ENCODE data around the gene DGKI. TPM values are rescaled to one million over a fixed set of nuclear protein-coding genes. Genes with fewer than 3 reads are reported as not detected.

DGKI gene
- total RNA-seq, 1 experiment from 2014 or later, result not detected

- no peak overlapping the region for H3K4me3 ChIP-seq (ENCODE audit: low read depth in 2 of 2, low read length in 2 of 2)
- in situ Hi-C loops (cut with HindIII; ENCODE audit: low pct_unique_long_range_greater_than_20kb, low sequenced_read_pairs), result no loop called here
- no peaks in the 10 kb centered on the region for H3K4me1 ChIP-seq (ENCODE audit: control insufficient read depth, insufficient read depth, low read length)
- H3K9me3 ChIP-seq (ENCODE audit: control insufficient read depth, insufficient read depth, low read depth, low read length), result no peaks in the 10 kb centered on the region
- H3K27ac ChIP-seq (ENCODE audit: low read length), result no peak overlapping the region
- H3K36me3 ChIP-seq (ENCODE audit: control insufficient read depth, insufficient read depth, low read length), result no peaks in the 10 kb centered on the region
- POLR2A ChIA-PET, result no interaction called here
- BruUV-seq (replicated peaks), result no TSS peak
- DNase-seq (ENCODE audit: low read depth, low spot score) (no peak), ATAC-seq (no peak)
- TF ChIP-seq CTCF (IDR thresholded peaks at IDR 0.05), result no peak
- TF ChIP-seq REST (IDR thresholded peaks at IDR 0.05; ENCODE audit: insufficient read depth in 1 of 2, low read depth in 2 of 2, low read length in 1 of 2), result no peak
- TF ChIP-seq TCF7L2 (IDR thresholded peaks at IDR 0.05; ENCODE audit: low read depth, low read length), result no peak
- TF ChIP-seq SIN3A (IDR thresholded peaks at IDR 0.05; ENCODE audit: borderline replicate concordance, insufficient read depth, low read depth, low read length), result no peak
- no peak for TF ChIP-seq POLR2AphosphoS5 (IDR thresholded peaks at IDR 0.05; ENCODE audit: low read depth, low read length)
- intact Hi-C loops (cut with micrococcal nuclease; ENCODE audit: unreplicated experiment), result no loop called here
- CTCF ChIA-PET, result no interaction called here
- H3K27me3 ChIP-seq (ENCODE audit: control insufficient read depth, insufficient read depth, low read length), result no peaks in the 10 kb centered on the region
Measured at GRCh38 chr7:137538361-137538762, 308.4 kb downstream of the DGKI start.

- no TSS peak for BruUV-seq (replicated peaks)
- Histone ChIP-seq H3K9me3 (ENCODE audit: control insufficient read depth, insufficient read depth, low read depth, low read length) (no peaks in the 10 kb centered on the region), H3K27me3 (ENCODE audit: control insufficient read depth, insufficient read depth, low read length) (no peaks in the 10 kb centered on the region), H3K4me1 (ENCODE audit: control insufficient read depth, insufficient read depth, low read length) (no peaks in the 10 kb centered on the region), H3K27ac (ENCODE audit: low read length) (no peak overlapping the region), H3K36me3 (ENCODE audit: control insufficient read depth, insufficient read depth, low read length) (no peaks in the 10 kb centered on the region), H3K4me3 (ENCODE audit: low read depth in 2 of 2, low read length in 2 of 2) (no peak overlapping the region)
- in situ Hi-C loops (cut with HindIII; ENCODE audit: low pct_unique_long_range_greater_than_20kb, low sequenced_read_pairs) (no loop called here), intact Hi-C loops (cut with micrococcal nuclease; ENCODE audit: unreplicated experiment) (no loop called here)
- TF ChIP-seq POLR2AphosphoS5 (IDR thresholded peaks at IDR 0.05; ENCODE audit: low read depth, low read length) (no peak), TCF7L2 (IDR thresholded peaks at IDR 0.05; ENCODE audit: low read depth, low read length) (no peak), CTCF (IDR thresholded peaks at IDR 0.05) (no peak), SIN3A (IDR thresholded peaks at IDR 0.05; ENCODE audit: borderline replicate concordance, insufficient read depth, low read depth, low read length) (no peak), REST (IDR thresholded peaks at IDR 0.05; ENCODE audit: insufficient read depth in 1 of 2, low read depth in 2 of 2, low read length in 1 of 2) (no peak)
- DNase-seq (ENCODE audit: low read depth, low spot score) (no peak), ATAC-seq (no peak)
- ChIA-PET POLR2A (no interaction called here), CTCF (no interaction called here)
Measured at GRCh38 chr7:137535579-137535978, 311.2 kb downstream of the DGKI start.
